K562 (cell line): ENCODE measurements around the gene ATOH8.

Experiments used
- EHMT2 ChIP-seq: fragments of 450-650 bp; IDR thresholded peaks from 2 replicates; pipeline ENCODE4 v1.6.1; 2018; ENCODE audit warnings: antibody characterized with exemption
- EP300 ChIP-seq: IDR thresholded peaks from 2 replicates; pipeline ENCODE4 v1.6.1; 2012; ENCODE audit warnings: low read length, improper control_type of control experiment
- FOXJ3 ChIP-seq: sonication (generic); formaldehyde crosslinking; IDR thresholded peaks from 2 replicates; pipeline ENCODE4 v1.4.0; 2020; ENCODE audit warnings: mild to moderate bottlenecking, missing genetic modification reagents
- FOXK1 ChIP-seq: sonication (generic); formaldehyde crosslinking; IDR thresholded peaks from 2 replicates; pipeline ENCODE4 v1.8.0; 2022; ENCODE audit warnings: missing genetic modification reagents, mild to moderate bottlenecking, borderline replicate concordance
- KAT8 ChIP-seq: fragments of 450-650 bp; IDR thresholded peaks from 2 replicates; pipeline ENCODE4 v1.6.1; 2016; ENCODE audit warnings: low read depth, mild to moderate bottlenecking
- MYNN ChIP-seq, 2 experiments: sonication (generic); formaldehyde crosslinking in 1 of 2; IDR thresholded peaks; 2 replicates each; pipeline versions ENCODE4 v1.5.0 to v1.6.1; 2016 to 2020; ENCODE audit warnings: antibody characterized with exemption in 1 of 2, missing genetic modification reagents in 1 of 2
- NCOA1 ChIP-seq: fragments of 450-650 bp; IDR thresholded peaks from 2 replicates; pipeline ENCODE4 v1.6.1; 2016; ENCODE audit warnings: low read depth
- NRF1 ChIP-seq, 2 experiments: fragments of 450-650 bp; IDR thresholded peaks in 1 of 2; conservative IDR thresholded peaks in 1 of 2; 2 replicates each; pipeline ENCODE4 v1.6.1; 2014; ENCODE audit warnings: mild to moderate bottlenecking in 2 of 2
- TF ChIP-seq, protein P1 (sequence below): fragments of 250-450 bp; sonication (Bioruptor Pico); IDR thresholded peaks from 2 replicates; pipeline ENCODE4 v1.8.0; 2021; ENCODE audit warnings: borderline replicate concordance, mild to moderate bottlenecking, moderate library complexity; ENCODE audit not compliant: poor library complexity, severe bottlenecking
- TF ChIP-seq, protein P2 (sequence below), 3 experiments: IDR thresholded peaks in 2 of 3; conservative IDR thresholded peaks in 1 of 3; 2 replicates each; pipeline ENCODE4 v1.5.1; 2011 to 2012; ENCODE audit warnings: low read length in 3 of 3, mild to moderate bottlenecking in 3 of 3, control low read depth in 2 of 3, improper control_type of control experiment in 1 of 3, inconsistent platforms in 1 of 3, low read depth in 1 of 3, mixed read lengths in 1 of 3, moderate library complexity in 1 of 3; ENCODE audit not compliant: insufficient read depth in 2 of 3
- TF ChIP-seq, protein P3 (sequence below): fragments of 200-600 bp; sonication (generic); IDR thresholded peaks from one replicate; pipeline ENCODE4 v1.6.1; 2012; ENCODE audit warnings: mild to moderate bottlenecking, low read depth, low read length, inconsistent platforms
- TF ChIP-seq, protein P4 (sequence below): sonication (generic); formaldehyde crosslinking; IDR thresholded peaks from 2 replicates; pipeline ENCODE4 v1.8.1; 2023; ENCODE audit warnings: missing genetic modification reagents, mild to moderate bottlenecking, borderline replicate concordance

DNA sequence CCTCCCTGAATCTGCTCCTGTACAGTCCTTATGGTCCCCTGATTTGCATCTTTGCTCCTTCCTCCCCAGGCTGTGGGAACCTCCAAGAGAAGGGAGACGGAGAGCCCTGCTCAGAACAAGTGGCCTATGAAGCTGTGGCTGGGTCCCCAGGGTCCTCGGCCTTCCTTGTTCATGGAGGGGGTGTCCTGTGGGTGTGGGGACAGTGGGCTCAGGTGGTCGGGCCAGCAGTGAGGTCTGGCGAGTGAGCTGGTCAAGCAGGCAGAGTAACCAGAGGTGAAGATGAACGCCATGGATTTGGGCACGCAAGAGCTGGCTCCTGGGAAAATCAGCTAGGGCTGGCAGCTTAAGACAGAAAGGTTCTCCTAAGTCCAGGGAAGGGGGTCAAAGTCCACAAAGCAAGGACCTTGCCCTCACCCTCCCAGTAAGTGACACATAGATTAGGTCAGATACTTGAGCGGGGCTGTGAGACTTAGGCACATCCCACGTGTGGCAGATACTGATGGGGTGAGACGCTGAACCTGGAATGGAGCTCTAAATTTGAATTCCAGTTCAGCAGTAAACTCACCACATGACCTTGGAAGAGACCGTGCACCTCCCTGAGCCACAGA lies 34.8 kb upstream of the ATOH8 start:
- TF ChIP-seq, protein P1, sequence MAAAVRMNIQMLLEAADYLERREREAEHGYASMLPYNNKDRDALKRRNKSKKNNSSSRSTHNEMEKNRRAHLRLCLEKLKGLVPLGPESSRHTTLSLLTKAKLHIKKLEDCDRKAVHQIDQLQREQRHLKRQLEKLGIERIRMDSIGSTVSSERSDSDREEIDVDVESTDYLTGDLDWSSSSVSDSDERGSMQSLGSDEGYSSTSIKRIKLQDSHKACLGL (CRISPR knock-in tag), result no peak
- no peak for TF ChIP-seq KAT8
- no peak for TF ChIP-seq EHMT2
- no peak for TF ChIP-seq NCOA1
- TF ChIP-seq, protein P2, sequence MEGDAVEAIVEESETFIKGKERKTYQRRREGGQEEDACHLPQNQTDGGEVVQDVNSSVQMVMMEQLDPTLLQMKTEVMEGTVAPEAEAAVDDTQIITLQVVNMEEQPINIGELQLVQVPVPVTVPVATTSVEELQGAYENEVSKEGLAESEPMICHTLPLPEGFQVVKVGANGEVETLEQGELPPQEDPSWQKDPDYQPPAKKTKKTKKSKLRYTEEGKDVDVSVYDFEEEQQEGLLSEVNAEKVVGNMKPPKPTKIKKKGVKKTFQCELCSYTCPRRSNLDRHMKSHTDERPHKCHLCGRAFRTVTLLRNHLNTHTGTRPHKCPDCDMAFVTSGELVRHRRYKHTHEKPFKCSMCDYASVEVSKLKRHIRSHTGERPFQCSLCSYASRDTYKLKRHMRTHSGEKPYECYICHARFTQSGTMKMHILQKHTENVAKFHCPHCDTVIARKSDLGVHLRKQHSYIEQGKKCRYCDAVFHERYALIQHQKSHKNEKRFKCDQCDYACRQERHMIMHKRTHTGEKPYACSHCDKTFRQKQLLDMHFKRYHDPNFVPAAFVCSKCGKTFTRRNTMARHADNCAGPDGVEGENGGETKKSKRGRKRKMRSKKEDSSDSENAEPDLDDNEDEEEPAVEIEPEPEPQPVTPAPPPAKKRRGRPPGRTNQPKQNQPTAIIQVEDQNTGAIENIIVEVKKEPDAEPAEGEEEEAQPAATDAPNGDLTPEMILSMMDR (IDR thresholded peaks at IDR 0.05 in 2 of 3, conservative IDR thresholded peaks at IDR 0.05 in 1 of 3; ENCODE audit: insufficient read depth in 2 of 3, low read depth in 1 of 3, low read length in 3 of 3), result no peak
- TF ChIP-seq FOXK1 (CRISPR knock-in tag), result no peak
- TF ChIP-seq EP300, result no peak
- TF ChIP-seq, protein P3, sequence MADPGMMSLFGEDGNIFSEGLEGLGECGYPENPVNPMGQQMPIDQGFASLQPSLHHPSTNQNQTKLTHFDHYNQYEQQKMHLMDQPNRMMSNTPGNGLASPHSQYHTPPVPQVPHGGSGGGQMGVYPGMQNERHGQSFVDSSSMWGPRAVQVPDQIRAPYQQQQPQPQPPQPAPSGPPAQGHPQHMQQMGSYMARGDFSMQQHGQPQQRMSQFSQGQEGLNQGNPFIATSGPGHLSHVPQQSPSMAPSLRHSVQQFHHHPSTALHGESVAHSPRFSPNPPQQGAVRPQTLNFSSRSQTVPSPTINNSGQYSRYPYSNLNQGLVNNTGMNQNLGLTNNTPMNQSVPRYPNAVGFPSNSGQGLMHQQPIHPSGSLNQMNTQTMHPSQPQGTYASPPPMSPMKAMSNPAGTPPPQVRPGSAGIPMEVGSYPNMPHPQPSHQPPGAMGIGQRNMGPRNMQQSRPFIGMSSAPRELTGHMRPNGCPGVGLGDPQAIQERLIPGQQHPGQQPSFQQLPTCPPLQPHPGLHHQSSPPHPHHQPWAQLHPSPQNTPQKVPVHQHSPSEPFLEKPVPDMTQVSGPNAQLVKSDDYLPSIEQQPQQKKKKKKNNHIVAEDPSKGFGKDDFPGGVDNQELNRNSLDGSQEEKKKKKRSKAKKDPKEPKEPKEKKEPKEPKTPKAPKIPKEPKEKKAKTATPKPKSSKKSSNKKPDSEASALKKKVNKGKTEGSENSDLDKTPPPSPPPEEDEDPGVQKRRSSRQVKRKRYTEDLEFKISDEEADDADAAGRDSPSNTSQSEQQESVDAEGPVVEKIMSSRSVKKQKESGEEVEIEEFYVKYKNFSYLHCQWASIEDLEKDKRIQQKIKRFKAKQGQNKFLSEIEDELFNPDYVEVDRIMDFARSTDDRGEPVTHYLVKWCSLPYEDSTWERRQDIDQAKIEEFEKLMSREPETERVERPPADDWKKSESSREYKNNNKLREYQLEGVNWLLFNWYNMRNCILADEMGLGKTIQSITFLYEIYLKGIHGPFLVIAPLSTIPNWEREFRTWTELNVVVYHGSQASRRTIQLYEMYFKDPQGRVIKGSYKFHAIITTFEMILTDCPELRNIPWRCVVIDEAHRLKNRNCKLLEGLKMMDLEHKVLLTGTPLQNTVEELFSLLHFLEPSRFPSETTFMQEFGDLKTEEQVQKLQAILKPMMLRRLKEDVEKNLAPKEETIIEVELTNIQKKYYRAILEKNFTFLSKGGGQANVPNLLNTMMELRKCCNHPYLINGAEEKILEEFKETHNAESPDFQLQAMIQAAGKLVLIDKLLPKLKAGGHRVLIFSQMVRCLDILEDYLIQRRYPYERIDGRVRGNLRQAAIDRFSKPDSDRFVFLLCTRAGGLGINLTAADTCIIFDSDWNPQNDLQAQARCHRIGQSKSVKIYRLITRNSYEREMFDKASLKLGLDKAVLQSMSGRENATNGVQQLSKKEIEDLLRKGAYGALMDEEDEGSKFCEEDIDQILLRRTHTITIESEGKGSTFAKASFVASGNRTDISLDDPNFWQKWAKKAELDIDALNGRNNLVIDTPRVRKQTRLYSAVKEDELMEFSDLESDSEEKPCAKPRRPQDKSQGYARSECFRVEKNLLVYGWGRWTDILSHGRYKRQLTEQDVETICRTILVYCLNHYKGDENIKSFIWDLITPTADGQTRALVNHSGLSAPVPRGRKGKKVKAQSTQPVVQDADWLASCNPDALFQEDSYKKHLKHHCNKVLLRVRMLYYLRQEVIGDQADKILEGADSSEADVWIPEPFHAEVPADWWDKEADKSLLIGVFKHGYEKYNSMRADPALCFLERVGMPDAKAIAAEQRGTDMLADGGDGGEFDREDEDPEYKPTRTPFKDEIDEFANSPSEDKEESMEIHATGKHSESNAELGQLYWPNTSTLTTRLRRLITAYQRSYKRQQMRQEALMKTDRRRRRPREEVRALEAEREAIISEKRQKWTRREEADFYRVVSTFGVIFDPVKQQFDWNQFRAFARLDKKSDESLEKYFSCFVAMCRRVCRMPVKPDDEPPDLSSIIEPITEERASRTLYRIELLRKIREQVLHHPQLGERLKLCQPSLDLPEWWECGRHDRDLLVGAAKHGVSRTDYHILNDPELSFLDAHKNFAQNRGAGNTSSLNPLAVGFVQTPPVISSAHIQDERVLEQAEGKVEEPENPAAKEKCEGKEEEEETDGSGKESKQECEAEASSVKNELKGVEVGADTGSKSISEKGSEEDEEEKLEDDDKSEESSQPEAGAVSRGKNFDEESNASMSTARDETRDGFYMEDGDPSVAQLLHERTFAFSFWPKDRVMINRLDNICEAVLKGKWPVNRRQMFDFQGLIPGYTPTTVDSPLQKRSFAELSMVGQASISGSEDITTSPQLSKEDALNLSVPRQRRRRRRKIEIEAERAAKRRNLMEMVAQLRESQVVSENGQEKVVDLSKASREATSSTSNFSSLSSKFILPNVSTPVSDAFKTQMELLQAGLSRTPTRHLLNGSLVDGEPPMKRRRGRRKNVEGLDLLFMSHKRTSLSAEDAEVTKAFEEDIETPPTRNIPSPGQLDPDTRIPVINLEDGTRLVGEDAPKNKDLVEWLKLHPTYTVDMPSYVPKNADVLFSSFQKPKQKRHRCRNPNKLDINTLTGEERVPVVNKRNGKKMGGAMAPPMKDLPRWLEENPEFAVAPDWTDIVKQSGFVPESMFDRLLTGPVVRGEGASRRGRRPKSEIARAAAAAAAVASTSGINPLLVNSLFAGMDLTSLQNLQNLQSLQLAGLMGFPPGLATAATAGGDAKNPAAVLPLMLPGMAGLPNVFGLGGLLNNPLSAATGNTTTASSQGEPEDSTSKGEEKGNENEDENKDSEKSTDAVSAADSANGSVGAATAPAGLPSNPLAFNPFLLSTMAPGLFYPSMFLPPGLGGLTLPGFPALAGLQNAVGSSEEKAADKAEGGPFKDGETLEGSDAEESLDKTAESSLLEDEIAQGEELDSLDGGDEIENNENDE, result no peak
- no peak for TF ChIP-seq FOXJ3 (CRISPR knock-in tag)
- TF ChIP-seq, protein P4, sequence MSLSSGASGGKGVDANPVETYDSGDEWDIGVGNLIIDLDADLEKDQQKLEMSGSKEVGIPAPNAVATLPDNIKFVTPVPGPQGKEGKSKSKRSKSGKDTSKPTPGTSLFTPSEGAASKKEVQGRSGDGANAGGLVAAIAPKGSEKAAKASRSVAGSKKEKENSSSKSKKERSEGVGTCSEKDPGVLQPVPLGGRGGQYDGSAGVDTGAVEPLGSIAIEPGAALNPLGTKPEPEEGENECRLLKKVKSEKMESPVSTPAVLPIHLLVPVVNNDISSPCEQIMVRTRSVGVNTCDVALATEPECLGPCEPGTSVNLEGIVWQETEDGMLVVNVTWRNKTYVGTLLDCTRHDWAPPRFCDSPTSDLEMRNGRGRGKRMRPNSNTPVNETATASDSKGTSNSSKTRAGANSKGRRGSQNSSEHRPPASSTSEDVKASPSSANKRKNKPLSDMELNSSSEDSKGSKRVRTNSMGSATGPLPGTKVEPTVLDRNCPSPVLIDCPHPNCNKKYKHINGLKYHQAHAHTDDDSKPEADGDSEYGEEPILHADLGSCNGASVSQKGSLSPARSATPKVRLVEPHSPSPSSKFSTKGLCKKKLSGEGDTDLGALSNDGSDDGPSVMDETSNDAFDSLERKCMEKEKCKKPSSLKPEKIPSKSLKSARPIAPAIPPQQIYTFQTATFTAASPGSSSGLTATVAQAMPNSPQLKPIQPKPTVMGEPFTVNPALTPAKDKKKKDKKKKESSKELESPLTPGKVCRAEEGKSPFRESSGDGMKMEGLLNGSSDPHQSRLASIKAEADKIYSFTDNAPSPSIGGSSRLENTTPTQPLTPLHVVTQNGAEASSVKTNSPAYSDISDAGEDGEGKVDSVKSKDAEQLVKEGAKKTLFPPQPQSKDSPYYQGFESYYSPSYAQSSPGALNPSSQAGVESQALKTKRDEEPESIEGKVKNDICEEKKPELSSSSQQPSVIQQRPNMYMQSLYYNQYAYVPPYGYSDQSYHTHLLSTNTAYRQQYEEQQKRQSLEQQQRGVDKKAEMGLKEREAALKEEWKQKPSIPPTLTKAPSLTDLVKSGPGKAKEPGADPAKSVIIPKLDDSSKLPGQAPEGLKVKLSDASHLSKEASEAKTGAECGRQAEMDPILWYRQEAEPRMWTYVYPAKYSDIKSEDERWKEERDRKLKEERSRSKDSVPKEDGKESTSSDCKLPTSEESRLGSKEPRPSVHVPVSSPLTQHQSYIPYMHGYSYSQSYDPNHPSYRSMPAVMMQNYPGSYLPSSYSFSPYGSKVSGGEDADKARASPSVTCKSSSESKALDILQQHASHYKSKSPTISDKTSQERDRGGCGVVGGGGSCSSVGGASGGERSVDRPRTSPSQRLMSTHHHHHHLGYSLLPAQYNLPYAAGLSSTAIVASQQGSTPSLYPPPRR, result no peak
- no peak for TF ChIP-seq MYNN (IDR thresholded peaks at IDR 0.05)
- TF ChIP-seq MYNN (CRISPR knock-in tag; IDR thresholded peaks at IDR 0.05), result no peak
- no peak for TF ChIP-seq NRF1 (conservative IDR thresholded peaks at IDR 0.05 in 1 of 2, IDR thresholded peaks at IDR 0.05 in 1 of 2)
